ENCODE results near the gene UCK2.

UCK2 gene

DNA sequence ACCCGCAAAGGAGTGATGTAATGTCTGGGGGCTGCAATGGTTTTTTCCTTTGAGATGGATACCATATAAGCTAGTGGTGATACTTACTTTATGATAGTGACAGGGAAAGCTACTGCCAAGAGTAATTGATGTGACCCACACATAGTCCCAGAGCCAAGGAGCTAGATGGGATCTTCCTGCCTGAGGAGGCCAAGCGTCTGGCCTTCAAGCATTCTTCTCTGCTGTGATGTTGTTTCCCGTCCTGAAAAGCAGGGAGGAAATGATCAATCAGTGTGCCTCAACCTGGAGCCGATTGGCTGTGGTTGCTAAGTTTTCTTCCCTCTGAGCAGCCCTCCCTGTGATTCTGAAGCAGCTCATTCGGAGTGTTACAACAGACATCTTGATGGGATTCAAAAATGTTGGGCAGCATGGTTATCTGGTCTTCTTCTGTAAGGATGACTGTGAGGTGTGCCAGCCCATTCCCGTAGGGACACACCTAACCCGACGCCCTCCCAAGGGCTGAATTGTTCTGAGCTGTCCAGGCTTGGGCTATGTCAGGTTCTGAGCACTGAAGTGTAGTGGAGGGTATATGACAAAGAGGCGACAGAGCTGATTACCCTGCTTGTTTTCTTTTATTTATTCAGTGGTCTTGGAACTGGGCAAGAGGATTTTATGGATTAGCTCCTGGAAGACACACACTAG lies 56.7 kb downstream of the UCK2 start:
- DNase-seq, result no peak

DNA sequence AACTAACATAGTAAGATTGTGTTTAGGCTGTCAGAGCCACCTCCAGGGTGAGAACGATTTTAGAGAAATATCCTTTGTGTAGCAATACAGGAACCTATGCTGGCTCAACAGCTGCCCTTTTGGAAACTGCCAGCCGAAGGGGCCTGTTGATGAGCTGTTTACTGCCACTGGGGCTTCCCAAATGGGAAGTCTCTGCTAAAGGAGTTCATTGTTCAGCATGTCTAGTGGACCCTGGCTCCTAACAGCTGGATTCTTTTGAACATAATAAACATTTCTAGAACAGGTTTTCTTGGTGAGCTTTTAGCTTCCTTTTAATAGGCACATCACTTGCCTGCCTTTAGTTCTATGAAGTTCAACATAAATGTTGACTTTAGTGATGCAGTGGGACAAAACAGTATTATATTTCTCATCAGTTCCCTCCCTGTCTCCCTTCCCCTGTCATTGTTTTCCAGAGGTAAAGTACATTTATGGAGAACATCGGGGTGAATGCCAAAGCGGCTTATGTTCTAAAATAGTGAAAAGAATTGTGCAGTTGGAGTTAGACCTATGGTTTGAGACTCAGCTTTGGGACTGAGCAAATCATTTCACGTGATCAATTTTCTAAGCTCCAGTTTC lies 57.4 kb downstream of the UCK2 start:
- DNase-seq, result no peak

- no peak for DNase-seq
Observed at GRCh38 chr1:165885305-165885694, 57.9 kb downstream of the UCK2 start.

GRCh38 chr1:165886193-165886592 lies 58.8 kb downstream of the UCK2 start:
- DNase-seq, result no peak

- no peak for DNase-seq
Observed at GRCh38 chr1:165886983-165887382, 59.6 kb downstream of the UCK2 start.

- DNase-seq, result no peak
Observed at GRCh38 chr1:165887877-165888551, 60.6 kb downstream of the UCK2 start.

DNA sequence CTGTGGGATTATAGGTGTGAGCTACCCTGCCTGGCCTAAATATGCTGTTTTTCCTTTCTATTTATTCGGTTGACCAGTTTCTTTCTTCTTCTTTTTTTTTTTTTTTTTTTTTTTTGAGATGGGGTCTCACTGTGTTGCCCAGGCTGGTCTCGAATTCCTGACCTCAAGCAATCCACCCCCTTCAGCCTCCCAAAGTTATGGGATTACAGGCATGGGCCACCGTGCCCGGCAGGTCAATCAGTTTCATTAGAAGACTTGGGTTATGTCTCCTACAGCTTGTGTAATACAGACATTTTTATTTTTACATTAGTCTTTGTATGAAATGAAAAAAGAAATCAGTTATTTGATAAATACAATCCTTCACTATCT lies 61.1 kb downstream of the UCK2 start:
- DNase-seq, result no peak

DNA sequence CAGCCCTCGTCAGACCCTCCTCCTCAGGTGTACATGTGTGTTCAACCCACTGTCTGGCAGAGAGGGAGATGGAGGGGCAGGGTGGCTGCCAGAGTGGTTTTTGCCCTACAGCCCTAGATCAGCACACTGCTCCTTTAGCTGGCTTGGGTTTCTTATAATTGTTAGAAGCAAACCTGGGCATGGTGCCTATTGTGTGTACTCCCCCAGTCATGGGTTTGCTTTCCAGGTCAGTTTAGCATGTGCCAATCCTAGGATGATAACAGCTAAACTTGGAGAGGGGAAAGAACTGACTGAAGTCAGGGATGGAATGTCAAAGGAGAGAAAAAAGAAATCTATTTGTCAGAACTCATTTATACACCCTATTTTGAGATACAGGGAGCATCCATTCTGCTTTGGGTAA lies 63.3 kb downstream of the UCK2 start:
- no peak for DNase-seq

DNA sequence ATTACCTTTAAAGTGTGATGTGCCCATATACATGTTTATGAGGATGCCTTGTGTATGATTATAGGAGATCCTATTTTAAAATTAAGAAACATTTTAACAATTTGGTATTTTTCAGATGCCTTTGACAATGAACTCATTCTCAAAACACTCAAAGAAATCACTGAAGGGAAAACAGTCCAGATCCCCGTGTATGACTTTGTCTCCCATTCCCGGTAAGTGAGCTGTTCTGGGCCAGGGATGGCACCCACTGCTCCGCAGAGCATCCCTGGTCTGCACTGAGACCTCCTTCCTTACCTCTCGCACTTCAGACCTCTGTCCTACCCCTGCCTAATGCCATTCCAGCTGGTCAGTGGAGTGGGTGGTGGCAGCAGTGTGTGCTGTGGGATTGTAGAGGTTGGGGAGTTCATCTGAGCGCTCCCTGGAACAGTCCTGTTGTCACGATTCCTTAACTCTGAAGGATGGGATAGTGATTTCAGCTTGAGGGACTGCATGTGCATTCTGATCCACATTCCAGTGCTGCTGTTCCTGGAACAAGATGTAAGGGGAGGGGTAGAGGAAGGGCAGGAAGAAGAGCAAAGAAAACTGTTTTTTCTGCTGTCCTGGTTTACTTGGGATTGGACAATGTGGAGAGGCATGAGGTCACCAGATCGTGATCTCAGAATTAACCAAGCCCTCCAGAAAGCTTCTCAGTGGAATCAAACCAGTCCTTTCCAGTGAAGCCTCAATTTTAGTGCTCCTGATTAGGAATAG lies 63.9 kb downstream of the UCK2 start:
- DNase-seq, result no peak

DNA sequence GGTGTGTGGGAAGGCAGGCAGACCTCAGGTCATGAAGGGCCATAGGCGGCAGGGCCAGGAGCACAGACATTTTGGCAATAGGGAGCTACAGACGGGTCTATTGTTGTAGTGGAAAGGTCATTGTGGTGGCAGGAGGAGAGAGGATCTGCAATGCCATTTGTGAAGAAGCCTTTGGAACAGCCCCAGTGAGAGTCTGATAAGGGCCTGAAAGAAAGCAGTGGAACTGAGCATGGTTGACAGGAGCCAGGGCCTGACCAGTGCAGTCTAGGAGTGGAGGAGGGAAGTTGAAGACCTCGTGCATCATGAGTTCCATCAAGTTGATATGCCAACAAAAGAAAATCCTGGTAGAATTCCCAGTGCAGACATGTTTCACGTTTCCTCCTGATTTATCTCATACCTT lies 65.5 kb downstream of the UCK2 start:
- no peak for DNase-seq

GRCh38 chr1:165893507-165893906 lies 66.1 kb downstream of the UCK2 start:
- DNase-seq, result no peak

GRCh38 chr1:165894591-165894990 lies 67.2 kb downstream of the UCK2 start:
- no peak for DNase-seq

DNA sequence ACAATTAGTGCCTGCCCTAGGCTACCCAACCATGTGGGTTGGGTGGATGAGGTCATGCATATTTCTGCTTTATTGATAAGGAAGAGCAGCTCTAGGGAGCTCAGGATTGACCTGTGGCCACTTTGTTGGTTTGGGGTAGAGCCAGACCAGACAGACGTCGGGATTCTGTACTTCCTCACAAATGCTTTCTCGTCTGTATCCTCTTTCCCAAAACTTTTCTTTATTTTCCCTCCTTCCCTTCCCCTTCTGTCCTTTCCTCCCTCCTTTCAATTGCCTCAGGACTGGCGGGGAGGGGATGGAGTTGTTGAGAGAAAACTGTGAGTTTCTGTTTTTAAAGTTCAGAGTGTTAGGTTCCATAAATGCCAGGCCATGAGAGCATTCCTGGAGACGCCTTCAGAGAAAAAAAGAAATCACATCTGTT lies 68.0 kb downstream of the UCK2 start:
- DNase-seq, result no peak

GRCh38 chr1:165896277-165896676 lies 68.9 kb downstream of the UCK2 start:
- no peak for DNase-seq

DNA sequence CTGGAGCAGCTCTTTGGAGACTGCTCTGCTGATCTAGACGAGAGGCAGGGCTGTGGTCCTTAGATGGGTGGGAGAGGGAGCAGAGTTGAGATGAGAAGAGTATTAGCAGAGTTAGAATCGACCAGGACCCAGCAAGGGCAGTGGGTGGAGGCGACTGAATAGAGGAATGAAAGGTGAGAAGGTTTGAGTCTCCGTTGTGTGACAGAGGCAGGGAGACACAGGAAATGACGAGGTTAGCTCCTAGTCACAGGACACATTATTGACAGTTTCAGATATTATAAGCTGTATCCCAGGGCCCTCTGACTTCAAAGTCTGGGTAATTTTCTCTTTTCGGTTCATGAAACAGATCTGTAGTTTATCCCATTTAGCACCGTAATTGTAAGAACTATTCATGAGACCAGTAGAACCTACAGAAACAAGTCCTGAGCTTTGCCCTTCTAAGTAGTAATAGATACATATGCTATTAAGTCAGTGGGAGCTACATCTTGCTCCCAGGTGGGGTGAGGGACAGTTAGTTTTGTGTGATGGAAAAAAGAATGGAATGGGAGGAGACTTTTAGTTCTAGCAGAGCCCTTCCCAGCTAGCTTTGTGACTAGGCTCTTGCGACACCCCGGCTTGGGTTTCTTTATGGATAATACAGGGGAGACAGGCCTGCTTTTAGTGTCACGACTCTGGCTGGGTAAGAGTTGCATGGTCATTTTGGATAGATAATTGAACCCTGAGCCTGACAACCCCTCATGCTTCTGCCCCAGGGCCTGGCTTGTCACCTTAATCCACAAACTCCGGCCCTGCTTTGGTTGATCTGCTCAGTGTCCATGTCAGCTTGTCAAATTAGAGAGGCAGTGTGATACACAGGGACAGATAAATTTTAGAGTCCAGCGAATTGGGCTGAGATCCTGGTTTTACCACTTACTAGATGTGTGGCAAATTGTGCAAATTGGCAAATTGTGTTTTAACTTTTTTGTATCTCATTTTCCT lies 70.2 kb downstream of the UCK2 start:
- no peak for DNase-seq

DNA sequence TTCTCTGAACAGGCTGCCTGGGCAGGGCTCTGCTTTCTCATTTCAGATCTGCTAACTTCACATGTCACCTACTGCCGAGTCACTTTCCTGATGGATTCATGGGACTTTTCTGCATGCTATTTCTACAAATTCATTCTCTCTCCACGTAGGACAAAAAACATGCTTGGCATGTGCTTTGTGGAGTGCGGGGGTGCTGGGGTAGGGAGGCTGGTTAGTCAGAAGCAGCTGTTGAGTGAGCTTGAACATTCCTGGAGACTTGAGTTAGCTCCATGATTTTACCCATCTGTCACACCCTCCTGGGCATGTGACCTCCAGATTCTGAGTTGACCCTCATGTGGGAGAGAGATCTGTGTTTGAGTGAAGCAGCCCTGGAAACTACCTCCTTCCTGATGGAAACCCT lies 71.4 kb downstream of the UCK2 start:
- DNase-seq, result no peak

DNA sequence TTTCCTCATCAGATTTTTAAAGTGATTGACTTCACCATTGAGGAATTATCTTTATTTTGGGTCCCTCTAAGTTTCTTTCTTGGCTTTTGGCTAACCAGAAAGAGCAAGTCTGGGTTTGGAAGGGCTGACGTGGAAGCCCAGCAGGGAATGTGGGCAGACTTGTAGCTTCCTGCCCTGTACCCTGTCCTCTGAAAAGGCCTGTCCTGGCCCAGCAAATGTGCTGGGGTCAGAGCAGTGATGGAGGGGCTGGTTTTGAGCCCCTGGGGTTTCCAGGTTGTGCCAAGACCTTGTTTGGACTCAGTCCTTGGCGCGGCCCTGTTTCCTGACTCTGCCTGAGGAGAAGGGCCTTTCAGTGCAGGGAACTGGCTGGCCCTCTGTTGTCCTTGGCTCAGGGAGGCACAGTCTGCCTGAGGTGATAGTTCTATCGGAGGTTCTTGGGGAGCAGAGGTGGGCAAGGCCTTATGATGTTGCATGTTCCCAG lies 72.1 kb downstream of the UCK2 start:
- no peak for DNase-seq

DNA sequence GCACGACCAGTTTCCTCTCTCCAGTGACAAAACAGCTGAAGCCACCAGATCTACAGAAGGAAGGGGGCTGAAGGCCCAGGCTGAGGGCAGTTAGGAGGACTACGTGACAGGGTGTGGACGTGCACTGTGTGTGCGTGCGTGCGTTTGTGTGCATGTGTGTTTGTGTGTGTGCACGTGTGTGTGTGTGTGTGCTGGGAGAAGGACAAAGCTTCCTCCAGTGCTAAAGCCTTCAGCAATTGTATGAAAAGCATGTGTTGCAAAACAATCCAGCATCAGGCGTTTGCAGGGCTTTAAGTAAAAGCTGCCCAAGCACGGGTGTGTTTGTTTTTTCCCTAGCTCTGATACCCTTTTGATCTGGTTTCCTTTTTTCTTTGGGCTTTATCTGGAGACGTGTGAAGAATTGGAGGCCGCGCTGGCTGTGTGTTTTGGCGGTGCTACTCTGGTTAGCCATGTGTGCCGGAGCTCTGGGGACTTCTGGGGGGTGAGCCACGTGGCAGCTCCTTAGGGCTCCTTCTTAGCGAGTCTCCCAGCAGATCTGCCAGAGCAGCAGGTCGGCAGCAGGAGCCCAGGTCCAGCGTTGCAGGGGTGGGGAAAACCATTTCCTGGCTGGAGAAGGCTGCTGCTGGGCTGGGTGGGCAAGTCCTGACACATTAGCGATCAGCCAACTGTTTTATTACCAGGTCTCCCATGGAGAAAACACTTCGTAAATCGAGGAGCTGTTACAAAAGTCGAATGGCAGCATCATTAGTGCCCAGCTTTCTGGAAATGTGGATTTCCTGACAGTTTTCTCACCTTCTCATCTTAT lies 73.4 kb downstream of the UCK2 start:
- no peak for DNase-seq

DNA sequence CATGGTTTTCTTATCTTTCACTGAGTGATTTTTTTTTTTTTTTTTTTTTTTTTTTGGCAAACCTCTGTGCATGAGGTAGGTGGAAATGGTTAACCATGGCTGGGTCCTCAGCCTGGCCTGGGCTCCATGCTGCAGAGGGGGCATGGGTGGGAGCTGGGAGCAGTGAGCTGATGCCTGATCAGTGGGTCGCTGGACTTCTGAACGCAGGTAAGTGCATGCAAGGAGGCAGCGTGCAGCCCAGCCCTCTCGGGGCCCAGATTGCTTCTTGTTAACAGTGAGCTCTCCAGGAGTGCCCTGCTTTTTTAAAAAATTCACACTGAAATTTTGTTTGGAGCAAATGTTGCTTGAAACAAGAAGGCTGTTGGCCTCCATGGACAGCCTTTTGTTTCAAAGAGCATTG lies 75.2 kb downstream of the UCK2 start:
- no peak for DNase-seq

GRCh38 chr1:165903672-165904071 lies 76.3 kb downstream of the UCK2 start:
- DNase-seq, result no peak

DNA sequence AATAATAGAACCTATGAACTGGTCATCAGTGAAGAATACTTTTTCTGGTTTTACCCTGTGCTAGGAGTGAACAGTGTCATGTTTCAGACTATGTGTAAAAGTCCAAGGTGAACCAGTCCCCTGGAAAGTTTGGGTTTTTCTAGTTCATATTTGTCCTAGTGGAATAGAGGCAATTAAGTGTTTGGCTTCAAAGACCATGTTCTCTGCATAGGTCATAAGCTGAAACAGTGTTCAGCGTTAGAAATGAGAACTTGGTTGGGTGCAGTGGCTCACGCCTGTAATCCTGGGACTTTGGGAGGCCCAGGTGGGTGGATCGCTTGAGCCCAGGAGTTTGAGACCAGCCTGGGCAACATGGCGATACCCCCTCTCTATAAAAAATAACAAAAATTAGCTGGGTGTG lies 77.5 kb downstream of the UCK2 start:
- DNase-seq, result no peak

DNA sequence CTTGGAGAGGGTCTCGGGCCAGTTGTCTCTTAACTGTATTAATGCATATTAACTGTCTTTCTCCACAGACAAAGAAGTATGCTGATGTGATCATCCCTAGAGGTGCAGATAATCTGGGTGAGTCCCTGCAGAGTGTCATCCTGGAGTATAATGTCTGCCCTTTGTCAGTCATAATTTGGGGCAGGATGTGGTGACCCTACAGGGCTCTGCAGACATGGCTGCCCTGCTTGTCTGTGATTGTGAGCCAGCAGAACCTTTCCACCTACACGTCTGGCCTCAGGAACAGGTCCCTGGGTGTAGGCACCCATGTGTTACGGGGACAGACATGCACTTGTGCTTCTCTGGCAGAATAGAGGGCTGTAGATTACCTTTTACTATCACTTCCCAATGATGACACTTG lies 78.4 kb downstream of the UCK2 start:
- no peak for DNase-seq

Data from activated CD4-positive, CD25-positive, alpha-beta regulatory T cell (primary cell).